ENCODE measurements around the gene POLE.
"Not testable (repeated sequence)": the region's sequence is repeated elsewhere in the genome, so short reads cannot be mapped to it uniquely, and the experiment has no call there.

The POLE gene

GRCh38 chr12:132614861-132615578 lies 72.1 kb downstream of the POLE start:
- peak; percentile 63 for DNase-seq (ENCODE audit: low read depth)

- no peak for DNase-seq (ENCODE audit: low read depth)
Observed at GRCh38 chr12:132614029-132614428, 73.1 kb downstream of the POLE start.

- no peak for DNase-seq (ENCODE audit: low read depth)
Observed at GRCh38 chr12:132611620-132612019, 75.5 kb downstream of the POLE start.

- DNase-seq (ENCODE audit: low read depth), result no peak
Observed at GRCh38 chr12:132610866-132611602, 76.1 kb downstream of the POLE start.

DNA sequence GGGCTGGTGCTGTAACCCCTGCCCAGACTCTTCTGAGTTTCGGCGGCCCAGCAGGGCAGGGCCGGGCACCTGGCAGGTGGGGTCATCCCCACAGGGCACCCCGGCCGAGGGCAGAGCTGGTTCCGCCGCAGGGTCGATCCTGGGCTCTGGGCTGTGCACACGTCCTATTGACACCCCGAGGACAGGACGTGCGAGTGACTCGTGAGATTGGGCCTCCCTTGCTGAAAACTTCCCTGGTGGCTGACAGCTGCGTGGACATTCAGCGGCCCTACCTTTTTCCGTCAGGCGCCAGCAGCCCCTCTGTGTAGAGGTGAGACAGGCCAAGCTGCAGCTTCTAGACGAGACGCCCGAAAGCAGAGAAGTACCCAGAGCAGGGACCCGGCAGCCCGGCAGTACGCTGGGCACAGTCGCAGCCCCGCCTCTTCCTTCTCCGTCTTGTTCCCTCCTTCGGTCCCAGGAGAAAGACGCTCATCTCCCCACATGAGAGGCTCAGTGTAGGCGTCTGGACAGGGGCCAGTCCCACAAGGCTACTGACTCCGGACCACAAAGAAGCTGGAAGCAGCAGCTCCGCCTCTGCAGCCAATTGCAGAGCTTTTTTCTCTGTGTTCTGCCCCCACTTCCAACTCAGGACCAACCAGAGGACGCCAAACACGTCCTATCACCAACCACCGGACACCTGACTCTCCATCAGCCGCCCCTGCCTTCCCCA lies 76.9 kb downstream of the POLE start, which contains the start of gene LRCOL1:
Gene LRCOL1 (minus strand): TSS at position 532 of the 709 bp plus-strand sequence. CDS start 4,331 bp downstream, outside the sequence.
- DNase-seq (ENCODE audit: low read depth), result no peak

DNA sequence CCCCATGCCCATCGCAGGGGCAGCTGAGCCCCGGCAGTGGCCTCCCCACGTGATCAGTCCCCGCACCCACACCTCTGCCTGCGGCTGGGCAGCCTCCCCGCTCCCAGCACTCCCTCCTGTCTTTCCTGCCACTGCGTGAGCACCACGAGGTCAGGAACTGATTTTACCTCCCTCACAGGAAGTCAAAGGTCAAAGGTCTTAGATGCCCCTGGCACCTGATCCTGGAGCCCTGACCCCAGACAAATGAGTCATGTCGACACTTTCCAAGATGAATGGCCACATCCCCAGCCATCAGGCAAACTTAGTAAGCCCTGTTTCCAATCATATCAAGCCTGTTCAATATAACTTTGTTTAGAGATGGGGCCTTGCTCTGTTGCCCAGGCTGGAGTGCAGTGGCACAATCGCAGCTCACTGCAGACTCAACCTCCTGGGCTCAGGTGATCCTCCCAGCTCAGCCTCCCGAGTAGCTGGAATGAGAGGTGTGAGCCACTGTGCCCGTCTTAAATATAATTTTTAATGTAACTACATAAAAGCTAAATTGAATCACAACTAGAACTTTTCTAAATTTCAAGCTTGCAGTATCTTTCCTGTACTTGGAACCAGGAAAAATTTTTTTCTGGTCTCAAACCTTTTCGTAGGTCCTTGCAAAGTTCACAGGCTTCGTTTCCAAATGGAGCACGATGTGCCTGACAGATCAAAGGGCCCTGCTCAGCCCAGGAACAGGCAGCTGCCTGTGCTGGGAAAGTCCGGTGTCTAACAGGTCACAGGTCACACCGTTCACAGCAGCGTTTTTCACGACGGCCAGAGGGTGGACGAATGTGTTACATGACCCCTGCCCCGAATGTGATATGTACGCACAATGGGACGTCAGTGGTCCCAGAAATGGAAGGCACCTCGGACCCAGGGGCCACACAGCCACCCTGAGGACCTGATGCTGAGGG lies 78.6 kb downstream of the POLE start:
- no peak for DNase-seq (ENCODE audit: low read depth)

GRCh38 chr12:132606927-132607326 lies 80.2 kb downstream of the POLE start:
- no peak for DNase-seq (ENCODE audit: low read depth)

GRCh38 chr12:132606466-132606865 lies 80.7 kb downstream of the POLE start:
- no peak for DNase-seq (ENCODE audit: low read depth)

GRCh38 chr12:132605892-132606291 lies 81.2 kb downstream of the POLE start:
- no peak for DNase-seq (ENCODE audit: low read depth)

DNA sequence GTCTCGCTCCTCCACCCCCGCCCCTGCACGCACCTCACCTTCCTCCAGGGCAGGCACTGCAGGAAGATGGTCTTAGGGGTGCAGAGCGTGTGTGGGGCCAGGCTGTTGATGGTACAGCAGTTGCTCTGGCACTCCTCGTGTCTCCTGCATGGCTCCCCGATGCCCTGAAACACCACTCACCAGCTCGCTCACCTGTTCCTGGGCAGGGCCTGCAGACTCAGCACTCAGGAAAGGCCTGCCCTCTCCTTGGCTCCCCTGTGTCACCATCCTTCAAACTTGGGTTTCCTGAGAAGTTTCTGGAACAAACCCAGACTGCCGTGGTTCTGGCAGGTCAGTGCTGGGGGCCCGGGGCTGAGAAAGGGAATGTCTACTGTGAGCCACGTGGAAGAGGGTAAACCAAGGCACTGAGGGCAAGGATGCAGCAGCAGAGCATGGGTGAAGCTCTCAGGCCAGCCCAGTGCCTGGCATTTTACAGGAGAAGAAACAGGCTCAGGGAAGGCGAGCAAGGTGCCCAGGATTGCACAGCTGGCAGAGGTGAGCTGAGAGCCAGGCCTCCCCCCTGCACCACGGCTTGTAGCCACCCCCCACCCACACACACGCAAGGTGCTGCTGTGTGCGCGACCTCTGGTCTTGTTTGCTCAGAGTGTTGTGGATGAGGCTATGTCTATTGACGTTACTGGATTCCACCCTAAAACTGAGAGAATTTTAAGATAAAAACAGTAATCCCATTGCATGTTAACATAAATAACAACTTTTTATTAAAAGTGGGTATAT lies 82.3 kb downstream of the POLE start:
- no peak for DNase-seq (ENCODE audit: low read depth)

- DNase-seq (ENCODE audit: low read depth), result no peak
Observed at GRCh38 chr12:132604151-132604618, 83.0 kb downstream of the POLE start.

DNA sequence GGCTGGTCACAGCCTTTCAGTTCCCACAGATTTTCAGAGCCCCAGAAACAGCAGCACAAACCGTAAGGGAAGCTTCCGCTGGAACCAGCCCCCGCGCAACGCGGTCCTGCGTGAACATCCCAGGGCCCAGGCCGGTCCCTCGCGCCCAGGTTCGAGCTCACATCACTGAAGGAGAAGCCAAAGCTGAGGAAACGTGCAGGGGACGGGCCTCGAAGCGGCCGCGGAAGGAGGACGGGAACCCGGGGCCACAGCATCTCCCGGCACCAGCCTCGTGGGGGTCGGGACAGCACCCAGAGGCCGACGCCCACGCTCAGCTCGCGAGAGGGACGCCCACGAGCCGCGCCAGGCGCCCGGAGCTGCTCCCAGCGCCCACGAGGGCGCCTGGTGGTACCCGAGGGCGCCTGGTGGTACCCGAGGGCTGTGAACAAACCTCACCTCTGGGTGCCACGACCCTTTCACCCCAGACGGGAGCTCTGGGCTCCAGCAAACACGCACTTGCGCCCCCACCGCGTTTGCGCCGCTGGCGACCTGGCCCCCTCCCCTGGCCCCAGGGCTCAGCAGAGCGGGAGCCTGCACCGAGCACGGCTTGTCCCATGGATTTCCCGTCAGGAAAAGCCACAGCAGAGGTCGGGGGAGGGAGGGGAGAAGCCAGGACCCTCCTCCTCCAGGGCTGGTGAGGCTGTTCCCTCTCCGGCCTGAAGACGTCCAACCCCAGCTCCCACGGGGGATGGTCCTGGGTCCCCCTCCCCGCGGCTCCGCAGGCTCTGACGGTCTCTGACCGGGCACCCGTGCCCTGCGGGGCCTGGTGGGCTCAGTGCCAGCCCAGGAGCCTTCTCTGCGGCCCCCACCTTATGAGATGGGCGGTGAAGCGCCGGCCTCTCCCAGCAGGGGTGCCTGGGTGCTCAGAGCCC lies 83.6 kb downstream of the POLE start:
- DNase-seq (ENCODE audit: low read depth), result no peak

GRCh38 chr12:132602572-132603239 lies 84.4 kb downstream of the POLE start:
- no peak for DNase-seq (ENCODE audit: low read depth)

DNA sequence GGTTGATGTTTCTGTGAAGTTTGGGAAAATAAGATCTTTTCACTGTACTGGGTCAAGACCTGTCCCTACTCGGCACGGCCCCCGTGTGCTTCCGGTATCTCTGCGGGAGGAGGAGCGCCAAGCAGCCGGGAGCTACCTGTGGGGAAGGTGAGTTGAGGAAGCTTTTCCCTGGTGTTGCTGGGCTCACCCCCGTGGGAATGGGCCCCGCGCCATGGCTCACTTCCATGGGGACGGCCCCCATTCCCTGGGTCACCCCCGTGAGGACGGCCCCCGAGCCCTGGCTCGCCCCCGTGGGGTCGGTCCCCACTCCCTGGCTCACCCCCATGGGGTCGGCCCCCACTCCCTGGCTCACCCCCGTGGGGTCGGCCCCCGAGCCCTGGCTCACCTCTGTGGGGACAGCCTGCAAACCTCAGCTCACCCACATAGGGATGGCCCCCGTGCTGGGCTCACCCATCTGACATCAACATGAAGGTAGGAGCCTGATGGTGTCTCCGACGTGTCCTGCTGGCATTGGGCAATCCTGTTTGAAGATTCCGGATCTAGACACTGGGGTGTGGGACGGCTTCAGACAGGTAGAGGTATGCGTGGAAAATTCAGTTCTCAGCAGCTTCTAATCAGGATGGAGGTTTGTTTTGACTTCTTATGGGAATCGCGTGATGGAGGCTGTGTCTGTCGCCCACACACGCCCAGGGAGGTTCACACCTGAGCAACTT lies 85.8 kb downstream of the POLE start:
- no peak for DNase-seq (ENCODE audit: low read depth)

GRCh38 chr12:132600048-132601032 lies 86.8 kb downstream of the POLE start:
- no peak for DNase-seq (ENCODE audit: low read depth)

DNA sequence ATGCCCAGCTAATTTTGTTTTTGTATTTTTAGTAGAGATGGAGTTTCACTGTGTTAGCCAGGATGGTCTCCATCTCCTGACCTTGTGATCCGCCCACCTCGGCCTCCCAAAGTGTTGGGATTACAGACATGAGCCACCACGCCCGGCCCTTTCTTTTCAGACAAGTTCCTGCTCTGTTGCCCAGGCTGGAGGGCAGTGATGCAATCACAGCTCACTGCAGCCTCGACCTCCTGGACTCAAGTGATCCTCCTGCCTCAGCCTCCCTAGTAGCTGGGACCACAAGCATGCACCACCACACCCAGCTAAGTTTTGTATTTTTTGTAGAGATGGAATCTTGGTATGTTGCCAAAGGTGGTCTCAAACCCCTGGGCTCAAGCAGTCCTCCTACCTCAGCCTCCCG lies 87.6 kb downstream of the POLE start:
- not testable (repeated sequence) for DNase-seq (ENCODE audit: low read depth)

All from activated T-helper 1 cell treated with Interleukin-2 at 50 U/mL for 16 hours (primary cell).